GM12801 (cell line): Measurements from ENCODE around the gene PDK2.

Source experiments
- CTCF ChIP-seq: IDR thresholded peaks from one replicate; pipeline ENCODE4 v1.5.1; 2011; ENCODE audit warnings: control low read depth; ENCODE audit not compliant: insufficient read length; ENCODE audit errors: extremely low read depth

The PDK2 gene

GRCh38 chr17:50093807-50094206 is 1.3 kb upstream of the PDK2 start:
- no peak for TF ChIP-seq CTCF

GRCh38 chr17:50094243-50094752 is 853 bp upstream of the PDK2 start:
- no peak for TF ChIP-seq CTCF

- no peak for TF ChIP-seq CTCF
Measured at GRCh38 chr17:50095626-50096037, 481 bp downstream of the PDK2 start.

GRCh38 chr17:50096092-50096491 is 941 bp downstream of the PDK2 start:
- TF ChIP-seq CTCF, result no peak

DNA sequence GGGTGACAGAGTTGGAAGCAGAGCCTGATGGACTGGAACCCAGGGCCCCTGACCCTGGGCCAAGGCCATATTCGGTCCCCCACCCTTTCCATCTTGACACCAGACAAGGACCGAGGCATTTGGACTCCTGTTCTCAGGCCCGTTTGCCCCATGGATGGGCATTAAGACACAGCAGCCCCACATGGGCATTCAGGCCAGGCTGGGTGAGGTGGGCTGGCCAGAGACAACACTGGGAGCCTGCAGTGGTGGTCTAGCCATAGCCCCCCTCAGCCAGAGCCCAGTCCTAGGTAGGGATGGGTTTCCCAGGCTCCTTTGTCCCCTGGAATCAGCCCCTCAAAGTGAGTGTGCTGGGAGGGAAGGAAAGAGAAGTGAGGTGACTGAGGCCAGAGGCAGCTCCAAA is 1.6 kb downstream of the PDK2 start:
- no peak for TF ChIP-seq CTCF

DNA sequence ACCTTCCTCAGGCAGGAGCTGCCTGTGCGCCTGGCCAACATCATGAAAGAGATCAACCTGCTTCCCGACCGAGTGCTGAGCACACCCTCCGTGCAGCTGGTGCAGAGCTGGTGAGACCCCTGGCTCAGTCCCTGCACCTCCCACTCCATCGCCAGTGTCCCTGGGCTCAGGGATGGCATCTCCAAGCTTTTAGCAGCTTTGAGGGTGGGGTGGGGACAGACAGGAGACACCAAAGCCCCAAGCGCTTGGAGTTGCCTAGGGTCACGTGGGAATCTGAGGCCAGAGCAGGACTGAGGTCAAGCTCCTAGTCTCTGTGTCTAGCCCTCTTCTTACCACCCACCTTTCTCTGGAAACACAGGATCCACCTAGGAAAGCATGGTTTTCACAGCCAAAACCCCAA is 2.3 kb downstream of the PDK2 start:
- TF ChIP-seq CTCF, result no peak

DNA sequence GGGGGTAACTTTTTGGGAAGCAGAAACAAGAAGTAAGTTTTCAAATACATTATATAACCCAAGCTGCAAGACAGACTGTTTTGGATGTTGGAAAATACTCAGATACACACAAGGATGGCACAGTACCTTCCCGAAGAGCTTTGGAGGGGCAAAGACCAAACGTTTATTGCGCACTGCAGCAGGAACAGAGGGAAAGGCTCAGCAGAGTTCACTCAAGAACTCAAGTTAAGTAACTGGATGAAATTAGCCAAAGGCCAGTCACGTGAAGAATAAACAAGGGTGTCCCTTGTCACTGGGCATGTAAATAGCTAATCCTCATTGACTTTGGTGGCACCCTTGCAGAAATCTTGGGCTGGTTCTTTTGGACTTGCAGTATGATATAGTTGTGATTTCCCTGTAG is 2.8 kb downstream of the PDK2 start:
- no peak for TF ChIP-seq CTCF

GRCh38 chr17:50098583-50098982 is 3.4 kb downstream of the PDK2 start:
- no peak for TF ChIP-seq CTCF
